ENCODE data around the gene PIK3C2A. TPM values are rescaled to one million over a fixed set of nuclear protein-coding genes. Genes with fewer than 3 reads are reported as not detected.

The PIK3C2A gene
- total and polyA plus RNA-seq, 2 of the 8 experiments (the other 6 are each of a cell fraction or from before 2014, with no cell fraction given): 20.1 to 127 TPM

- TF ChIP-seq ATF2 (IDR thresholded peaks at IDR 0.05; ENCODE audit: low read length): no peak
Measured at GRCh38 chr11:17163291-17163690, 44.5 kb downstream of the PIK3C2A start (continued).

Data from H1 (cell line).